ENCODE data around the gene SLC34A3.

Gene SLC34A3

DNA sequence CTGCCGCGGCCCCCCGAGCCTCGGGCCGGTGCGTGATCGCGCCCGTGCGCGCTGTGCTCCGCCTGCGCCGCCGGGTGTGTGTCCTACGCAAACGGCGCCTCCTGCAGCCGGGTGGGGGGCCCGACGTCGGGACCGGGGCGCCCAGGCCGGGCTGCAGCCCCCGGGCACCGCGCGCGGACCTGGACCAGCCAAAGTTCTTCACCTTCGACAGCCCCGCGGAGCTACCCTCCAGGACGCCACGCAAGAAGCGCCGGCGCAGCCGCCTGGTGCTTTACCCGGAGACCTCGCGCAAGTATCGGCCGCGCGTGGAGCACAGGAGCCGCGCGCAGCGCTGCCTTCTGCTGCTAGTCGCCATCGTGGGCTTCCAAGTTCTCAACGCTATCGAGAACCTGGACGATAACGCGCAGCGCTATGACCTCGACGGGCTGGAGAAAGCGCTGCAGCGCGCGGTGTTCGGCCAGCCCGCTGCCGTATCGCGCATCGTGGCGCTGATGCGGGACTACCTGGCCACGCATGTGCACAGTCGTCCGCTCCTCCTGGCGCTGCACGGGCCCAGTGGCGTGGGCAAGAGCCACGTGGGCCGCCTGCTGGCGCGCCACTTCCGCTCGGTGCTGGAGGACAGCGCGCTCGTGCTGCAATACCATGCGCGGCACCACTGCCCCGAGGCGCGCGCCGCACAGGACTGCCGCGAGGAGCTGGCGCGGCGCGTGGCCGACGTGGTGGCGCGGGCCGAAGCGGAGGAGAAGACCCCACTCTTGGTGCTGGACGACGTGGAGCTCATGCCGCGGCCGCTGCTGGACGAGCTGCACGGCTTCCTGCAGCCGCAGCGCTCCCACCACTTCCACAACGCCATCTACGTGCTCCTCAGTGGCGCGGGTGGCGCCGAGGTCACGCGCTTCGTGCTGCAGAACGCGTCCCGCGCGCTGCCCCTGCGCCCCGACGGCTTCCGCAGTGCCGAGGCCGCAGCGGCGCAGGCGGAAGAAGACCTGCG, 48.3 kb downstream of the SLC34A3 start:
- H3K23ac ChIP-seq (ENCODE audit: low read length), result peak overlapping the region; percentile 66
- no peak overlapping the region for H2BK15ac ChIP-seq (replicated peaks; ENCODE audit: low read depth)
- H4K5ac ChIP-seq (ENCODE audit: low read length), result no peak overlapping the region
- H3K9ac ChIP-seq (ENCODE audit: low read length), result peak overlapping the region; percentile 88
- no CpG with 5 or more reads among the region's 139 CpGs for WGBS (ENCODE audit: extremely low coverage, insufficient coverage, low lambda C conversion rate)
- H4K8ac ChIP-seq (ENCODE audit: low read depth, low read length), result peak overlapping the region; percentile 42
- H3K4me2 ChIP-seq (ENCODE audit: low read length), result peak overlapping the region; percentile 34
- no peaks in the 10 kb centered on the region for H3K36me3 ChIP-seq (ENCODE audit: control insufficient read depth, insufficient read depth, low read length)
- H3K27me3 ChIP-seq (ENCODE audit: insufficient read depth, low read length, poor library complexity), result no peaks in the 10 kb centered on the region
- H3K4me1 ChIP-seq (ENCODE audit: control insufficient read depth, low read depth, low read length), result peaks cover 7% of the 10 kb centered on the region
- H3K27ac ChIP-seq (ENCODE audit: low read depth, low read length), result no peak overlapping the region
- DNase-seq, result no peak
- H3K79me1 ChIP-seq (ENCODE audit: low read length), result no peaks in the 10 kb centered on the region
- peak overlapping the region; percentile 35 for H3K4me3 ChIP-seq (ENCODE audit: low read length)
- peak overlapping the region; percentile 92 for H3K4ac ChIP-seq (ENCODE audit: low read depth, low read length)
- no peaks in the 10 kb centered on the region for H3K79me2 ChIP-seq (ENCODE audit: control insufficient read depth, insufficient read depth, low read length)
- no peak overlapping the region for H2BK120ac ChIP-seq (ENCODE audit: low read depth, low read length)
- peak overlapping the region; percentile 86 for H3K18ac ChIP-seq (ENCODE audit: low read length)
- H3K56ac ChIP-seq (ENCODE audit: low read length), result peak overlapping the region; percentile 93
- H2AK5ac ChIP-seq (ENCODE audit: low read length), result no peak overlapping the region
- no peak overlapping the region for H2BK5ac ChIP-seq (ENCODE audit: low read length)

DNA sequence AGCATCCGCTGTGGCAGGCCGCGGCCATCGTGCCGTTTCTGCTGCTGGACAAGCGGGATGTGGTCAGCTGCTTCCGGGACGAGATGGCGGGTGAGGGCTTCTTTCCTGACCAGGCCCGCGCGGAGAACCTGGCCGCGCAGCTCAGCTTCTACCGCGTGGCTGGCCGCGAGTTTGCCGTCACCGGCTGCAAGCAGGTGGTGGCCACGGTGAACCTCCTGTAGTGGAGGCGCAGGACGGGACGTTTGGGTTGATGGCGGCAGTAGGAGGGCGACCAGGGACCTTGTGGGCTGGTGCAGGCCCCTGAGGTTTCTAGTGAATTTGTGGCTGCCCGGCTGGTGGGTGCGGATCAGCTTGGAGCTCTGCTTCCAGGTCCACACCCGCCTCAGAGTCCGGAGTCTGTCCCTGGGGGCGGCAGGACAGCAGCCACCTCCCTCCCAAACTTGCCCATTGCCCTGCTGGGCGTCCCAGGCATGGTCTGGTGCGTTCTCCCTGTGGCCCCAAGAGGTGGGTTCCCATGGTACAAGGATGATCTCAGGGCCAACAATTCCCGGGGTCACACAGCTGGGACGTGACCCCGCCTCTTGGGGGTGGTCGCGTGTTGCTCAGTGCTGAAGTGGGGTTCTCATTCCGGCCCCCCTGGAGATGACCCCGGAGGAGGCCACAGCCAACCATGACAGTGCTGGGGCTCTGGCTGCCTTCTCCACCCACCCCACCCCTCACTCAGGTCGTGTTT, 49.2 kb downstream of the SLC34A3 start:
- H4K5ac ChIP-seq (ENCODE audit: low read length), result no peak overlapping the region
- no peak overlapping the region for H3K18ac ChIP-seq (ENCODE audit: low read length)
- H3K23ac ChIP-seq (ENCODE audit: low read length), result no peak overlapping the region
- no peaks in the 10 kb centered on the region for H3K79me1 ChIP-seq (ENCODE audit: low read length)
- no peak overlapping the region for H3K56ac ChIP-seq (ENCODE audit: low read length)
- WGBS (ENCODE audit: extremely low coverage, insufficient coverage, low lambda C conversion rate), result no CpG with 5 or more reads among the region's 41 CpGs
- no peak overlapping the region for H3K4me2 ChIP-seq (ENCODE audit: low read length)
- peaks cover 7% of the 10 kb centered on the region for H3K4me1 ChIP-seq (ENCODE audit: control insufficient read depth, low read depth, low read length)
- no peak overlapping the region for H3K9ac ChIP-seq (ENCODE audit: low read length)
- H3K79me2 ChIP-seq (ENCODE audit: control insufficient read depth, insufficient read depth, low read length), result no peaks in the 10 kb centered on the region
- no peaks in the 10 kb centered on the region for H3K36me3 ChIP-seq (ENCODE audit: control insufficient read depth, insufficient read depth, low read length)
- H3K4ac ChIP-seq (ENCODE audit: low read depth, low read length), result no peak overlapping the region
- no peak overlapping the region for H2BK5ac ChIP-seq (ENCODE audit: low read length)
- no peak overlapping the region for H3K27ac ChIP-seq (ENCODE audit: low read depth, low read length)
- H2BK15ac ChIP-seq (replicated peaks; ENCODE audit: low read depth), result no peak overlapping the region
- no peak overlapping the region for H2BK120ac ChIP-seq (ENCODE audit: low read depth, low read length)
- no peak overlapping the region for H3K4me3 ChIP-seq (ENCODE audit: low read length)
- no peak overlapping the region for H2AK5ac ChIP-seq (ENCODE audit: low read length)
- no peak for DNase-seq
- no peaks in the 10 kb centered on the region for H3K27me3 ChIP-seq (ENCODE audit: insufficient read depth, low read length, poor library complexity)
- H4K8ac ChIP-seq (ENCODE audit: low read depth, low read length), result no peak overlapping the region

DNA sequence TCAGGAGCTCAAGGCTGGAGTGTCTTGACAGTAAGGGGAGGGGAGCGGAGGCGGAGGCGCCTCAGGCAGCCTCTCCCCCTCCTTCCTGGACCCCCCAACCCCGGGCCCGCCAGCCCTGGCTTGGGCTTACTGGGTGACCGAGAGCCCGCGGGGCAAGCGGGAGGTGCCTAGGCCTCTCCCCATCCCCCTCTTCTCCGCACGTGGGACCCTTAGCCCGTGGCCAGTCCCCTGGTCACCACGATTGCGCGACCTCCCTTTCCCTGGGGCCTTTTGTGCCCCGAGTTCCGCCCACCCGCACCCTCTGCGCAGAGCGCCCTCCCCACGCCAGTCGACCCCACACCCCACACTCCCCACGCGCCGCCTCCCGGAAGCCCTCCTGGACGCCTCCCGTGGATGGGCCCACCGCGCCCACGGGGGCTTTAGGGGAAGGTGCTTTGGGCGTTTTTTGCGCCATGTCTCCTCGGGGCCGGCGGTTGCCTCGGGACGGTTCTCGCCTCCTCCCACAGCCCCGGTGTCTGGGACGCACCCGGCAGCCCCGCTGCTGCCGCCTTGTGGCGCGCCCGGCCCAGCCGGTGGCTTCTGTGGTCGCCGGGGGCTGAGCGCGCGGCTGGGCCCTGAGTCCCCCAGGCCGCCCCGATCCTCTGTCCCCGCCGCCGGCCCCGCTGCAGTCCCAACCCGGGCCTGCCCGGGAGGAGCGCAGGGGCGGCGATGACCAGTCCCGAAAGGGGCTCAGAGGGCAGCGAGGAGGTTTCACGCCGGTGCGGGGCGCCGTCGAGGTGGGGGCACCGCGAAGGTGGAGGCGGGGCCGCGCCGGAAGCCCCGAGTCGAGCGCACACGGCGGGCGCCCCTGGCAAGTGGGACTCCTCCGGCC, 50.0 kb downstream of the SLC34A3 start:
- H3K27ac ChIP-seq (ENCODE audit: low read depth, low read length), result peak overlapping the region; percentile 33
- H3K56ac ChIP-seq (ENCODE audit: low read length), result peak overlapping the region; percentile 86
- H3K4me2 ChIP-seq (ENCODE audit: low read length), result peak overlapping the region; percentile 90
- no peak overlapping the region for H4K5ac ChIP-seq (ENCODE audit: low read length)
- no peak overlapping the region for H2BK5ac ChIP-seq (ENCODE audit: low read length)
- no peak overlapping the region for H2BK15ac ChIP-seq (replicated peaks; ENCODE audit: low read depth)
- H3K18ac ChIP-seq (ENCODE audit: low read length), result peak overlapping the region; percentile 68
- peak overlapping the region; percentile 52 for H3K4me3 ChIP-seq (ENCODE audit: low read length)
- DNase-seq, result peak; percentile 62
- H3K9ac ChIP-seq (ENCODE audit: low read length), result peak overlapping the region; percentile 77
- no peak overlapping the region for H4K8ac ChIP-seq (ENCODE audit: low read depth, low read length)
- H2AK5ac ChIP-seq (ENCODE audit: low read length), result no peak overlapping the region
- H3K23ac ChIP-seq (ENCODE audit: low read length), result peak overlapping the region; percentile 24
- H3K79me1 ChIP-seq (ENCODE audit: low read length), result no peaks in the 10 kb centered on the region
- no CpG with 5 or more reads among the region's 85 CpGs for WGBS (ENCODE audit: extremely low coverage, insufficient coverage, low lambda C conversion rate)
- no peaks in the 10 kb centered on the region for H3K79me2 ChIP-seq (ENCODE audit: control insufficient read depth, insufficient read depth, low read length)
- H3K36me3 ChIP-seq (ENCODE audit: control insufficient read depth, insufficient read depth, low read length), result no peaks in the 10 kb centered on the region
- H2BK120ac ChIP-seq (ENCODE audit: low read depth, low read length), result no peak overlapping the region
- peaks cover 7% of the 10 kb centered on the region for H3K4me1 ChIP-seq (ENCODE audit: control insufficient read depth, low read depth, low read length)
- no peaks in the 10 kb centered on the region for H3K27me3 ChIP-seq (ENCODE audit: insufficient read depth, low read length, poor library complexity)
- H3K4ac ChIP-seq (ENCODE audit: low read depth, low read length), result peak overlapping the region; percentile 59

DNA sequence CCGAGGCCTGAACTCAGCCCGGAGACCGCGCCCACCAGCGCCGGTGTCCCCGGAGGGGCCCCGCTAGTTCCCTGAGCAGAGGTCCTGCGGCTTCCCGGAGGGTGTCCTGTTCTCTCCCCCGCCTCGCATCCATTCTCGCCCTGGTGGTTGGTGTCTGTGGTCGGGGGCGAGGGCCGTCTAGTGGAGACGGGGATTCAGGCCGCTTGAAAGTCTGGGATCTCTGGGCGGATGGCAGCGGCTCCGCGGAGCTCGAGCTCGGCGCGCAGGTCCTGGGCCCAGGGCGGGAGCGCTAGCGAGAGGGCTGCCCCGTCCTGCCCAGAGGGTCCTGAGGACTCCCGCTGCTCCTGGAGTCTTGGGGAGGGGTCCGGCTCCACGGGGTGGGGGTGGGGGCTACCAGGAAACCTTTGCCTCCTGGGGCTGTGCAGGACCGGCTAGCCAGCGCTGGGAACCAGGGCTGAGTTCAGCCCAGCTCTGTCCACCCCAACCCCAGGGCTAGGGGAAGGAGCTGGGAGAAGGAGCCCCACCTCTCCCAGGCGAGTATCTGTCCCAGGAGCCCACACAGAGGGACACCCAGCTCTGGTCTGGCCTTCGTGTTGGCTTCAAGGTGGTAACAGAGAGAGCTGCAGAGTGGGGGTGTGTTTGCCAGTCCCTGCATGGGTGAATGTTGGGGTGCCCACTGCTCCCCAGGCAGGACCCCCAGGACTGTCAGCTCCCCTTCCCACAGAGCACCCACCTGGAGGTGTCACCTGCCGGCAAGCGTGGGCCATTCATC, 50.8 kb downstream of the SLC34A3 start:
- peak; percentile 79 for DNase-seq
- peak overlapping the region; percentile 68 for H3K18ac ChIP-seq (ENCODE audit: low read length)
- no peaks in the 10 kb centered on the region for H3K79me1 ChIP-seq (ENCODE audit: low read length)
- H3K4me2 ChIP-seq (ENCODE audit: low read length), result peak overlapping the region; percentile 90
- peaks cover 5% of the 10 kb centered on the region for H3K4me1 ChIP-seq (ENCODE audit: control insufficient read depth, low read depth, low read length)
- no peak overlapping the region for H2BK15ac ChIP-seq (replicated peaks; ENCODE audit: low read depth)
- H3K79me2 ChIP-seq (ENCODE audit: control insufficient read depth, insufficient read depth, low read length), result no peaks in the 10 kb centered on the region
- peak overlapping the region; percentile 6 for H3K23ac ChIP-seq (ENCODE audit: low read length)
- H3K9ac ChIP-seq (ENCODE audit: low read length), result peak overlapping the region; percentile 77
- no peak overlapping the region for H4K8ac ChIP-seq (ENCODE audit: low read depth, low read length)
- peak overlapping the region; percentile 33 for H3K27ac ChIP-seq (ENCODE audit: low read depth, low read length)
- H3K27me3 ChIP-seq (ENCODE audit: insufficient read depth, low read length, poor library complexity), result no peaks in the 10 kb centered on the region
- H2BK120ac ChIP-seq (ENCODE audit: low read depth, low read length), result no peak overlapping the region
- H2AK5ac ChIP-seq (ENCODE audit: low read length), result no peak overlapping the region
- peak overlapping the region; percentile 59 for H3K4ac ChIP-seq (ENCODE audit: low read depth, low read length)
- no peak overlapping the region for H4K5ac ChIP-seq (ENCODE audit: low read length)
- H2BK5ac ChIP-seq (ENCODE audit: low read length), result no peak overlapping the region
- H3K36me3 ChIP-seq (ENCODE audit: control insufficient read depth, insufficient read depth, low read length), result no peaks in the 10 kb centered on the region
- peak overlapping the region; percentile 52 for H3K4me3 ChIP-seq (ENCODE audit: low read length)
- H3K56ac ChIP-seq (ENCODE audit: low read length), result peak overlapping the region; percentile 86
- no CpG with 5 or more reads among the region's 39 CpGs for WGBS (ENCODE audit: extremely low coverage, insufficient coverage, low lambda C conversion rate)

Data from mesendoderm (in vitro differentiated cells).